HG02588 (cell line): ENCODE measurements around the gene TNRC6B.

Experiments used
- ATAC-seq: cut with Tn5 transposase; IDR thresholded peaks from one replicate; pipeline ENCODE4 v1.9.1; 2021; ENCODE audit warnings: mild to moderate bottlenecking, moderate library complexity; ENCODE audit not compliant: unreplicated experiment

Gene TNRC6B

GRCh38 chr22:40323681-40324171 is 146.0 kb downstream of the TNRC6B start:
- no peak for ATAC-seq

- ATAC-seq, result no peak
Measured at GRCh38 chr22:40324468-40325305, 147.0 kb downstream of the TNRC6B start.

- no peak for ATAC-seq
Measured at GRCh38 chr22:40325315-40325714, 147.6 kb downstream of the TNRC6B start.

- ATAC-seq, result no peak
Measured at GRCh38 chr22:40326905-40327735, 149.4 kb downstream of the TNRC6B start.

GRCh38 chr22:40328546-40329456 is 151.1 kb downstream of the TNRC6B start:
- ATAC-seq, result no peak

- ATAC-seq, result no peak
Measured at GRCh38 chr22:40329466-40329865, 151.7 kb downstream of the TNRC6B start.

- ATAC-seq, result no peak
Measured at GRCh38 chr22:40330086-40330485, 152.4 kb downstream of the TNRC6B start.

GRCh38 chr22:40330615-40331014 is 152.9 kb downstream of the TNRC6B start:
- ATAC-seq, result no peak

GRCh38 chr22:40331706-40332105 is 154.0 kb downstream of the TNRC6B start:
- ATAC-seq, result no peak

GRCh38 chr22:40332319-40332781 is 154.6 kb downstream of the TNRC6B start:
- no peak for ATAC-seq

GRCh38 chr22:40334060-40334459 is 156.3 kb downstream of the TNRC6B start:
- no peak for ATAC-seq

GRCh38 chr22:40334899-40335298 is 157.2 kb downstream of the TNRC6B start:
- no peak for ATAC-seq

- no peak for ATAC-seq
Measured at GRCh38 chr22:40335358-40335757, 157.6 kb downstream of the TNRC6B start.

GRCh38 chr22:40340044-40340443 is 162.3 kb downstream of the TNRC6B start:
- no peak for ATAC-seq

- no peak for ATAC-seq
Measured at GRCh38 chr22:40341604-40342003, 163.9 kb downstream of the TNRC6B start.

- no peak for ATAC-seq
Measured at GRCh38 chr22:40342521-40342920, 164.8 kb downstream of the TNRC6B start.

GRCh38 chr22:40345271-40345670 is 167.5 kb downstream of the TNRC6B start:
- ATAC-seq, result no peak

- peak; percentile 34 for ATAC-seq
Measured at GRCh38 chr22:40345815-40346184, 168.1 kb downstream of the TNRC6B start.

- peak; percentile 80 for ATAC-seq
Measured at GRCh38 chr22:40346185-40347118, 168.7 kb downstream of the TNRC6B start, which contains the start of gene ADSL. Gene ADSL, plus strand, starts transcription at chr22:40346500. Its CDS starts 59 bp downstream, at chr22:40346559.
